ENCODE data around the gene RMC1. TPM values are rescaled to one million over a fixed set of nuclear protein-coding genes. Genes with fewer than 3 reads are reported as not detected.

Gene RMC1
- total and polyA plus RNA-seq, 2 of the 13 experiments (the other 11 are each of a cell fraction or from before 2014, with no cell fraction given), result 9.4 to 19.5 TPM

- TF ChIP-seq AGO2 (optimal IDR thresholded peaks at IDR 0.05; ENCODE audit: low read depth, low read length), result no peak
- TF ChIP-seq GLMP (CRISPR knock-in tag; IDR thresholded peaks at IDR 0.05; ENCODE audit: borderline replicate concordance), result no peak
- TF ChIP-seq ELF4 (CRISPR knock-in tag; IDR thresholded peaks at IDR 0.05; ENCODE audit: borderline replicate concordance), result no peak
- peak; percentile 22; the same call in 1 of the 2 replicates for TF ChIP-seq MXD4 (CRISPR knock-in tag; IDR thresholded peaks at IDR 0.05)
- TF ChIP-seq ZMYM3 (CRISPR knock-in tag; IDR thresholded peaks at IDR 0.05), result peak; percentile 92
- peak; percentile 32; the same call in 1 of the 2 replicates for TF ChIP-seq ZNF547 (CRISPR knock-in tag; IDR thresholded peaks at IDR 0.05)
- TF ChIP-seq ELF1 (CRISPR knock-in tag; IDR thresholded peaks at IDR 0.05), result no peak
- peak; percentile 98 for TF ChIP-seq ZMYM2 (CRISPR knock-in tag; IDR thresholded peaks at IDR 0.05)
- 0 out of 2 replicates have a peak, but pooled peaks have one; percentile 23 for TF ChIP-seq ARNTL (CRISPR knock-in tag; IDR thresholded peaks at IDR 0.05)
- TF ChIP-seq HMG20A (CRISPR knock-in tag; IDR thresholded peaks at IDR 0.05; ENCODE audit: borderline replicate concordance), result peak; percentile 73; the same call in 1 of the 2 replicates
- TF ChIP-seq POGK (CRISPR knock-in tag; conservative IDR thresholded peaks at IDR 0.05), result peak; percentile 75; the same call in 1 of the 2 replicates
- no peak for TF ChIP-seq ZNF704 (CRISPR knock-in tag; IDR thresholded peaks at IDR 0.05; ENCODE audit: borderline replicate concordance)
- no peak; the same call in 1 of the 2 replicates for TF ChIP-seq ZNF772 (CRISPR knock-in tag; IDR thresholded peaks at IDR 0.05)
- no peak for TF ChIP-seq ZNF10 (CRISPR knock-in tag; IDR thresholded peaks at IDR 0.05; ENCODE audit: borderline replicate concordance, low read depth)
- peak; percentile 53; the same call in 1 of the 2 replicates for TF ChIP-seq KAT7 (CRISPR knock-in tag; IDR thresholded peaks at IDR 0.05; ENCODE audit: borderline replicate concordance)
- TF ChIP-seq REPIN1 (CRISPR knock-in tag; IDR thresholded peaks at IDR 0.05; ENCODE audit: borderline replicate concordance, low read depth), result peak; percentile 68; the same call in 1 of the 2 replicates
- TF ChIP-seq MYNN (CRISPR knock-in tag; IDR thresholded peaks at IDR 0.05; ENCODE audit: low read depth), result no peak
- TF ChIP-seq MIXL1 (CRISPR knock-in tag; IDR thresholded peaks at IDR 0.05), result peak; percentile 50; the same call in 1 of the 2 replicates
- TF ChIP-seq ZNF451 (CRISPR knock-in tag; IDR thresholded peaks at IDR 0.05), result no peak
- no peak for TF ChIP-seq ZEB1 (IDR thresholded peaks at IDR 0.05; ENCODE audit: insufficient replicate concordance, low read depth)
- TF ChIP-seq ZSCAN22 (CRISPR knock-in tag; IDR thresholded peaks at IDR 0.05), result no peak
- no peak for TF ChIP-seq CC2D1A (CRISPR knock-in tag; IDR thresholded peaks at IDR 0.05)
- TF ChIP-seq POLR2AphosphoS5 (IDR thresholded peaks at IDR 0.05; ENCODE audit: low read depth, low read length), result no peak
- peak; percentile 64 for TF ChIP-seq ZNF121 (CRISPR knock-in tag; IDR thresholded peaks at IDR 0.05)
- TF ChIP-seq RCOR2 (CRISPR knock-in tag; IDR thresholded peaks at IDR 0.05), result peak; percentile 91
- TF ChIP-seq ZBTB1 (CRISPR knock-in tag; IDR thresholded peaks at IDR 0.05; ENCODE audit: borderline replicate concordance), result no peak
- no peak for TF ChIP-seq ZNF33B (CRISPR knock-in tag; IDR thresholded peaks at IDR 0.05)
- no peak for TF ChIP-seq TMF1 (CRISPR knock-in tag; IDR thresholded peaks at IDR 0.05; ENCODE audit: low read depth)
These were observed 42.0 kb downstream of the RMC1 start (continued) for GRCh38 chr18:23545247-23545789.

All from HepG2 (cell line).